ENCODE data around the gene UNC79. TPM values are rescaled to one million over a fixed set of nuclear protein-coding genes. Genes with fewer than 3 reads are reported as not detected.
A peak's percentile ranks its signal among the peaks of the same experiment; 100 is the strongest.

UNC79 gene
- total and polyA plus RNA-seq, 8 donors = 1.2 to 3.8 (median 1.7) TPM

DNA sequence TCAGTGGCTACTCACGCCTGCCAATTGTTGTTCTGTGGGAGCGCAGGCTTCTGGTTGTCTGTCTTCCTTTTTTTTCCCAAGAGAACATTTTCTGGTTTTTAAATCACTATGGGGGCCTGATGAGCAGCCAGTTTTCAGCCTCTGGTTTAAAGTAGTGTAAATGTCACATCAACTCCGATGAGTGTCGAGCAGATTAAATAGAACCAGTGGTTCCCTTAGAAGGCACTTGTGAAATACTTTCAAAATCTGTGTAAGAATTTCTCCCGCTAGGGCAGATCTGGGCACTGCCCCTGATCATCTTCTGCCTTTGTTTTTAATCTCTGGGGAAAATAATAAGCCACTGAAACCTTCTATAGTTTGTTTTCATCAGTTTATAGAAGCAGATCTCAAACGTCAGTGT, 227.1 kb downstream of the UNC79 start:
- FAIRE-seq (no peak), DNase-seq (no peak), ATAC-seq (no peak)
- Histone ChIP-seq H3K4me3 (no peak overlapping the region), H3K9me3 (no peaks in the 10 kb centered on the region), H3K36me3 (no peaks in the 10 kb centered on the region), H3K4me1 (no peaks in the 10 kb centered on the region), H3K27ac (no peak overlapping the region), H3K27me3 (no peaks in the 10 kb centered on the region)
- no peak for TF ChIP-seq CTCF (IDR thresholded peaks at IDR 0.05)
- 86 to 94% methylated on average over 6 of the region's 6 CpGs for WGBS, 2 donors
- intact Hi-C loops (cut with DNase I) = loop anchor here in 1 of 3 donors (5.0 kb wide), 1 partner anchor 234 kb away; no protein-coding TSS in a partner anchor

DNA sequence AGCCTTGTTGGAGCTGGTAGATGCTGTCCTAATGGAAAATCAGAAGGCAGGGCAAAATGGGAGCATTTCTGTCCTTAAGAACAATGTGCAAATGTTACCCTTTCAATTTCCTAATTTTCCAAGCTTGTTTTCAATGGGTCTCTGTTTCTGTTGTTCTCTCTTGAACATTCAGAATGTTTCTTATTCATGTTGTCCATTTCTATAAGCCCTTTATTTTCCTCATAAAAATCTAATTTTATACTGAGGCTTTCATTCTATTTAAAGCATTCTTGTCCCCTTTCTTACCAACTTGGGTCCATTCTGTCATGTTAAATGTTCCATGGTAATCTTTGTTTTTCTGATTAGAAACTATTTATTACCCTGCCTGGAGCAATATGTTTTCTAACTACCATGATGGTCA, 232.6 kb downstream of the UNC79 start:
- ATAC-seq (no peak), DNase-seq (no peak), FAIRE-seq (no peak)
- Histone ChIP-seq H3K27ac (no peak overlapping the region), H3K4me3 (no peak overlapping the region), H3K4me1 (no peaks in the 10 kb centered on the region), H3K9me3 (peaks cover 0 to 11% (median 2%) of the 10 kb centered on the region in 4 donors), H3K27me3 (no peaks in the 10 kb centered on the region), H3K36me3 (peaks cover 0 to 5% (median 0%) of the 10 kb centered on the region in 3 donors)
- TF ChIP-seq CTCF (IDR thresholded peaks at IDR 0.05) = no peak
- intact Hi-C loops (cut with DNase I) = no loop called here

DNA sequence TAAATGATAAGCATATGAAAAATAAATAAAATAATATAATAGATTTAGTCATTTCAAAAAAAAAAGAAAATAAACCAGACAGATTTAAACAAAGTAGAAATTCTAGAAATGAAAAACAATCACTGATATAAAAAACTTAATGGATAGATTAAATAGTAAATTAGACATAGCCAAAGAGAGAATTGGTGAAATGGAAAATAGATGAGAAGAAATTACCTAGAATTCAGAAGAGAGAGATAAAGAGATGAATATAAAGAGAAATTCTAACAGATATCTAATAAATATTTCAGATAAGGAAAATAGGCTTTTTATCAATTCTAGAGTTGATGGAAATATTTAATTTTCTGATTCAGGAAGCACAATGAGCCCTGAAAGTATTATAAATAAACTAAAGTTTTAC, 234.4 kb downstream of the UNC79 start:
- FAIRE-seq (peak; percentile 97), DNase-seq (no peak), ATAC-seq (no peak)
- Histone ChIP-seq H3K27me3 (no peaks in the 10 kb centered on the region), H3K36me3 (peaks cover 0 to 5% (median 0%) of the 10 kb centered on the region in 3 donors), H3K9me3 (peaks cover 0 to 11% (median 2%) of the 10 kb centered on the region in 4 donors), H3K27ac (no peak overlapping the region), H3K4me3 (no peak overlapping the region), H3K4me1 (no peaks in the 10 kb centered on the region)
- intact Hi-C loops (cut with DNase I) = no loop called here
- TF ChIP-seq CTCF (IDR thresholded peaks at IDR 0.05) = no peak

DNA sequence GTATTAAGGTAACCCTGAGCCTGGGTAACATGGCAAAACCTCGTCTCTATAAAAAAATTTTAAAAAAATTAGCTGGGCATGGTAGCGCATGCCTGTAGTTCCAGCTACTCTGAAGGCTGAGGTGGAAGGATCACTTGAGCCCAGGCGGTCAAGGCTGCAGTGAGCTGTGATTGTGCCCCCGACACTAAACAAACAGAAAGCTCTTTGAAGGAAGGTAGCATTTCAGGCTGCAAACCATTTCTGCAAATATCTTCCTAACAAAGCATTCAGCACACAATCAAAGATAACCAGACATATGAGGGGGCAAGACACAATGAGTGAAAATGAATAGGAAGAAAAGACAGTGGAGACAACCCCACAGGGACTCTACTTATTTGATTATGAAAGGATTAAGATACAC, 238.9 kb downstream of the UNC79 start:
- TF ChIP-seq CTCF (IDR thresholded peaks at IDR 0.05) = no peak
- Histone ChIP-seq H3K27me3 (no peaks in the 10 kb centered on the region), H3K36me3 (no peaks in the 10 kb centered on the region), H3K27ac (no peak overlapping the region), H3K9me3 (peaks cover 0 to 9% (median 2%) of the 10 kb centered on the region in 4 donors), H3K4me3 (no peak overlapping the region), H3K4me1 (no peaks in the 10 kb centered on the region)
- intact Hi-C loops (cut with DNase I) = no loop called here
- ATAC-seq (no peak), DNase-seq (no peak), FAIRE-seq (no peak)
- WGBS, 2 donors = 76 to 89% methylated on average over 4 of the region's 4 CpGs

- no peaks in the 10 kb centered on the region for H3K4me1 ChIP-seq
- FAIRE-seq (no peak), DNase-seq (no peak), ATAC-seq (no peak)
- no peak overlapping the region for H3K4me3 ChIP-seq
- no peak for TF ChIP-seq CTCF (IDR thresholded peaks at IDR 0.05)
- no peak overlapping the region for H3K27ac ChIP-seq
- H3K9me3 ChIP-seq = no peaks in the 10 kb centered on the region
- 95 to 97% methylated on average over 1 of the region's 1 CpG for WGBS, 2 donors
- H3K27me3 ChIP-seq = no peaks in the 10 kb centered on the region
- no peaks in the 10 kb centered on the region for H3K36me3 ChIP-seq
- intact Hi-C loops (cut with DNase I) = no loop called here
Measured at GRCh38 chr14:93674343-93674742, 243.6 kb downstream of the UNC79 start.
